Skeletal muscle tissue (tissue), 4 donors: Measurements from ENCODE around the gene ANKS1B. TPM values are rescaled to one million over a fixed set of nuclear protein-coding genes. Genes with fewer than 3 reads are reported as not detected.

Experiments
- H3K27ac ChIP-seq: one replicate; pipeline ENCODE4 v1.7.0; 2013; ENCODE audit warnings: mild to moderate bottlenecking, low read depth, low read length, inconsistent platforms
- H3K27me3 ChIP-seq, 3 donors: one replicate each; pipeline ENCODE4 v1.7.0; 2013; ENCODE audit warnings: low read length in 3 of 3; ENCODE audit not compliant: control insufficient read depth in 3 of 3, insufficient read depth in 3 of 3
- H3K36me3 ChIP-seq, 3 donors: one replicate each; pipeline ENCODE4 v1.7.0; 2013; ENCODE audit warnings: low read length in 3 of 3; ENCODE audit not compliant: control insufficient read depth in 3 of 3, insufficient read depth in 3 of 3
- H3K4me1 ChIP-seq, 3 donors: one replicate each; pipeline ENCODE4 v1.7.0; 2013; ENCODE audit warnings: low read length in 3 of 3, mild to moderate bottlenecking in 3 of 3; ENCODE audit not compliant: control insufficient read depth in 3 of 3, insufficient read depth in 3 of 3
- H3K4me3 ChIP-seq, 3 donors: one replicate each; pipeline ENCODE4 v1.7.0; 2013; ENCODE audit warnings: low read length in 3 of 3
- H3K9ac ChIP-seq, 3 donors: one replicate each; pipeline ENCODE4 v1.7.0; 2013; ENCODE audit warnings: low read length in 3 of 3, mild to moderate bottlenecking in 3 of 3, moderate library complexity in 2 of 3, low read depth in 1 of 3
- H3K9me3 ChIP-seq, 3 donors: one replicate each; pipeline ENCODE4 v1.7.0; 2013; ENCODE audit warnings: low read length in 3 of 3; ENCODE audit not compliant: control insufficient read depth in 3 of 3
- total RNA-seq: library from RNA; depleted of rRNA; stranded (reverse); fragments of >200 nt; gene quantifications from one replicate; pipeline ENCODE4 v1.2.3, GENCODE V29; 2014
- donor health status: Osteomylitis.

Gene ANKS1B
- total RNA-seq, 1 donor from 2014 or later: 10.4 TPM

DNA sequence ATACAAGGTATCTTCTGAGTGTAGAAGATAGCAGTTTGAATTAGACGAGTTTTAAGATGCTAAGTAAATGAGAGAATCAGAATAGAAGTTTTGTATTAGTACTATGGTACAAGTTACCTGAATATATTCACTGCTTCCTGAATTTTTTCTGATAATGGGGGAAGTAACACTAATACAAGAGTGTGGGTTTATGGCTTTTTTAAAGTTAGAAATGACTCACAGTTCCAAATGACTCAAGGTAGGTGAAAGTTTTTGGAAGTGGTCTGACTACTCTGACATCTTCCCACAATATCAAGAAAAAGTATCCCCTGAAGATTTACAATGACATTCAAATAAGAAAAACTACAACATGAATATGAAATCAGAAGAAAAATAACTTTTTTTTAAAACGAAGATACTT, 460.9 kb downstream of the ANKS1B start:
- Histone ChIP-seq H3K9me3 (no peaks in the 10 kb centered on the region), H3K9ac (no peak overlapping the region), H3K27me3 (no peaks in the 10 kb centered on the region), H3K27ac (no peak overlapping the region), H3K4me1 (no peaks in the 10 kb centered on the region), H3K4me3 (no peak overlapping the region), H3K36me3 (no peaks in the 10 kb centered on the region)

DNA sequence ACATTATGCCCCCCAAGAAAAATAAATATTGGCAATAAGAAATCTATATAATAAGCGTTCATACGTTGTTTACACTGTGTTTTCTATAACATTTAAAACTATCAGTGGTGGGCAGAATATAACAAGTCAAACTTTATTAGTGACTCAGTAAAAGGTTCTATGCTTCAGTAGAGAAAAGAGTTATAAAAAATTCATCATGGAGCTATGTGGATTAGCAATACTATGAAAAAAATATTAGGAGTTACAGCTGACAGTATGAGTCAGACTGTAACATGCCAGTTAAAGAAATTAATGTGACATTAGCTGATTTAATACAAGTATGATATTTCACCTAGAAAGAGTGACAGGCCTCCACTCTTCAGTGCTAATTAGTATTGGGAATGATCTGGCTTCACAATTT, 462.3 kb downstream of the ANKS1B start:
- H3K36me3 ChIP-seq: no peaks in the 10 kb centered on the region
- no peaks in the 10 kb centered on the region for H3K4me1 ChIP-seq
- no peak overlapping the region for H3K4me3 ChIP-seq
- no peak overlapping the region for H3K9ac ChIP-seq
- no peaks in the 10 kb centered on the region for H3K27me3 ChIP-seq
- no peaks in the 10 kb centered on the region for H3K9me3 ChIP-seq
- H3K27ac ChIP-seq: no peak overlapping the region

DNA sequence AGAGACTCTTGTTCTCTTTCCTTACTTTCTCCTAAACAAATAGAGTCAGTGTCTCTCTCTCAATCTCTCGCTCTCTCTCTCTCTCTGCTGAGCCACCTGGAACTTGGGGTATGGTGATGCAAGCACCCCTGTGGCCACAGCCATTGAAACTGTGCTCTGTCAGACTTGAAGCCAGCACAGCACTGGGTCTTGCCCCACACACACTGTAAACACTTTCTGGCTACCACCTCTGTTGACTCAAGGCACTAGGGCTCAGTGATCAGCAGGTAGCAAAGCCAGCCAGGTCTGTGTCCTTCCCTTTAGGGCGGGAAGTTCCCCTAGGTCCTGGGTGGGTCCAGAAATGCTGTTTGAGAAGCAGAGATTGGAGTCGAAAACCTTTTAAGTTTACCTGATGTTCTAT, 463.1 kb downstream of the ANKS1B start:
- H3K9ac ChIP-seq: no peak overlapping the region
- H3K27me3 ChIP-seq: no peaks in the 10 kb centered on the region
- H3K36me3 ChIP-seq: no peaks in the 10 kb centered on the region
- H3K9me3 ChIP-seq: peaks cover 0 to 2% (median 0%) of the 10 kb centered on the region in 3 donors
- no peaks in the 10 kb centered on the region for H3K4me1 ChIP-seq
- H3K4me3 ChIP-seq: no peak overlapping the region
- H3K27ac ChIP-seq: no peak overlapping the region

DNA sequence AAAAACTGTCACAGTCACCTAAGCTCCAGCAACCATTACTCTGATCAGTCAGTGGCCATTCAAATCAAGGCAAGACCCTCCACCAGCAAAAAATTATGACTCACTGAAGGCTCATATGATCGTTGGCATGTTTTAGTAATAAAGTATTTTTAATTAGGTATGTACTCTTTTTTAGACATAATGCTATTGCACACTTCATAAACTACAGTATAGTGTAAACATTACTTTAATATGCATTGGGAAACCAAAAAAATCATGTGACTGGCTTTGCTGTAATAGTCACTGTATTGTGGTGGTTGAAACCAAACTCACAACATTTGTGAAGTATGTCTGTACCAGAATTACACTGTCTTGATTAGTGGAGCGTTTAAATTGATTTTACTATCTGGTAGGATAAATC, 471.7 kb downstream of the ANKS1B start:
- Histone ChIP-seq H3K27me3 (no peaks in the 10 kb centered on the region), H3K9ac (no peak overlapping the region), H3K4me1 (no peaks in the 10 kb centered on the region), H3K36me3 (no peaks in the 10 kb centered on the region), H3K9me3 (peaks cover 0 to 3% (median 0%) of the 10 kb centered on the region in 3 donors), H3K4me3 (no peak overlapping the region), H3K27ac (no peak overlapping the region)

DNA sequence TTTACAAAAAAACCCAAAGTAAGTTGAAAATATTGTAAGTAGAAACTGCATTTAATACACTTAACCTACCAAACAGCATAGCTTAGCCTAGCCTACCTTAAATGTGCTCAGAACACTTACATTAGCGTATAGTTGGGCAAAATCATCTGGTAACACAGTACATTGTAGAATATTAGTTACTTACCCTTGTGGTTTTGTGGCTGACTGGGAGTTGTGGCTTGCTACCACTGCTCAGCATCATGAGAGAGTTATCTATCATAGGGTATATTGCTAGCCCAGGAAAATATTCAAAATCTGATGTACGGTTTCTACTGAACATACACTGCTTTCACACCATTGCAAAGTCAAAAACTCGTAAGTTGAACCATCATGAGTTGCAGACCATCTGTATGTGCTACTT, 478.9 kb downstream of the ANKS1B start:
- Histone ChIP-seq H3K27me3 (no peaks in the 10 kb centered on the region), H3K27ac (no peak overlapping the region), H3K4me1 (no peaks in the 10 kb centered on the region), H3K4me3 (no peak overlapping the region), H3K9me3 (no peaks in the 10 kb centered on the region), H3K9ac (no peak overlapping the region), H3K36me3 (no peaks in the 10 kb centered on the region)

DNA sequence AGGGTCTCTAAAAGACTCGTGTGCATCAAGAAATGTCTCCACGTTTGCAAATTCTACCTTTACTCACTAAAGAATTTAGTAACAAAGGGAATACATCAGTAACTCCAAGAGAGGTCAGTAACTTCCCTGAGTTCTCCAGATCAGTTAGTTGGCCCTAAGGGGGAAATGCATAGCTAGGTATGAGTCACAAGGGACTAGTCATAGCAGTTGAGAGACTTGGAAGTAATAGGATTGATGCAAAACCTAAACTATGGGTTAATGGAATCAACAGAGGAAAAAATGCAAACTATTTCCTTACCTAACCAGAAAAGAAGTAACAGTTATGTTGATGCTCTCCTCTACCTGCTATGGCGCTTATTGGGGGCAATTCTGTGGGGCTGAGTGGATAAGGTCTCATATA, 486.0 kb downstream of the ANKS1B start:
- Histone ChIP-seq H3K4me1 (no peaks in the 10 kb centered on the region), H3K27ac (no peak overlapping the region), H3K4me3 (no peak overlapping the region), H3K9ac (no peak overlapping the region), H3K27me3 (no peaks in the 10 kb centered on the region), H3K36me3 (no peaks in the 10 kb centered on the region), H3K9me3 (no peaks in the 10 kb centered on the region)

DNA sequence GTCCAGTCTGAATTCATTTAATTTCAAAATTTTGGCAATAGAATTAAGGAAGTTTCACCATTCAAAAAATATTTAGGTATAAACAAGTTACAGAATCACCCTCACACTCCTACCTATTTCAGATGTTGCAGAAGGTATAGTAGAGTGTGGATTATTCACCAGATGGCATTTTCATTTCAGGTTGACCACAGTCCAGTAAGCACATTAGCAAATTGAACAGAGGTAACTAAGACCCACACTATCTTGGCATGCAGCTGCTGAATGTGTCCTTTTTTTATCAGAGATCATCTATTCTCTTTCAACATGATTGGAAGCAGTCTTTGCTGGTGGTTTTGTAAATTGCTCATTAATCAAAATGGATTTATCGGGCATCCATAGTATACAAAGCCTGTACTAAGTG, 488.9 kb downstream of the ANKS1B start:
- Histone ChIP-seq H3K36me3 (no peaks in the 10 kb centered on the region), H3K4me1 (no peaks in the 10 kb centered on the region), H3K27ac (no peak overlapping the region), H3K27me3 (no peaks in the 10 kb centered on the region), H3K4me3 (no peak overlapping the region), H3K9me3 (no peaks in the 10 kb centered on the region), H3K9ac (no peak overlapping the region)

DNA sequence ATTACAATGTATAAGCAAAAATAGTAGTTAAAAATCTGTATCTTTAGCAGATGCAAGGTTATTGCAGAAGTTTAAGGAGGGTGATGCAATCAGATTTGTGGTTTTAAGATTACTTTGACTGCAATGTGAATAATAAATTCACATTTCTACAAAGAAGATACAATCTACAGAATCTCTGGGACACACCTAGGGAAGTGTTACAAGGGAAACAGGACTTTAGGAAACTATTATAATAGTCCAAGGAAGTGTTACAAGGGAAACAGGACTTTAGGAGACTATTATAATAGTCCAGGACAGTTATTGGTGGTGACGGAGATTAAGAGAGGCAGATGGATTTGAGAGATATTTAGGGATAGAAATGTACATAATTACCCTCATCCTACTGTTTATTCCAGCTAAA, 491.5 kb downstream of the ANKS1B start:
- H3K9me3 ChIP-seq: no peaks in the 10 kb centered on the region
- no peaks in the 10 kb centered on the region for H3K27me3 ChIP-seq
- H3K27ac ChIP-seq: no peak overlapping the region
- no peaks in the 10 kb centered on the region for H3K4me1 ChIP-seq
- H3K4me3 ChIP-seq: no peak overlapping the region
- no peak overlapping the region for H3K9ac ChIP-seq
- no peaks in the 10 kb centered on the region for H3K36me3 ChIP-seq

DNA sequence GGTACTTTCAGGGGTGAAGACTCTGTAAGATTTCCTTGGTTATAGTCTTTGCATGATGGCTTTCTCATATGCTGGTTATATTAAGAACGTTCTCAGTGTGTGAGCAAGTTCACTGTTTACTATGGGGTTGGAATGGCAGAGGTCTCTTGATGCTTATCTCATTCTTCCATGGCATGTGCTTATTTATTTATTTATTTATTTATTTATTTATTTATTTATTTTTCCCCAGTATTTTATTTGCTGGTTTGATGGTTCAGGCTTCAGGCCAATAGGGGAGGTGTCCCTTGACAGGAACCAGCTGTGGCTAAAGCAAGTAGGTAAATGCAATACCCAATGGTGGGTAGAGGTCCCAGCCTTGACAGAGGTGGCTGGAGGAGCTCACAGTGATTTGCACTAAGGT, 498.5 kb downstream of the ANKS1B start:
- no peak overlapping the region for H3K27ac ChIP-seq
- H3K27me3 ChIP-seq: no peaks in the 10 kb centered on the region
- H3K4me3 ChIP-seq: no peak overlapping the region
- H3K9ac ChIP-seq: no peak overlapping the region
- no peaks in the 10 kb centered on the region for H3K4me1 ChIP-seq
- peaks cover 0 to 6% (median 0%) of the 10 kb centered on the region in 3 donors for H3K9me3 ChIP-seq
- H3K36me3 ChIP-seq: no peaks in the 10 kb centered on the region

DNA sequence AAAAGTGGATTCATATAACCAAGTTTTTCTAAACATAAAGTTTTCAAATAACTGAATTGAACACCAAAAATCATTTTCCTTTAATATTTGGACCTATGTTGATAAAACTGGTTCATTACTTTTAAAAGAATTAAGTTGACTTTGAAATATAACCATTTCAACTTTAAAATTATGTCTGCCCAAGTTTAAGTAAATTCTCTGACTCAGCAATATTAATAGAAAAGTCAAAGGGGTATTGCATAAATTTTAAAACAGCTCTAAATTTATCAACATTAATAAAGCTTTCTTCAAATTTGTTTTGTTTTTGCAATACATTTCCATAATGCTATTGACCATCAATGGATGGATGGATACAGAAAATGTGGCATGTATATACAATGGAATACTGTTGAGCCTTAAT, 505.6 kb downstream of the ANKS1B start:
- H3K9ac ChIP-seq: no peak overlapping the region
- no peaks in the 10 kb centered on the region for H3K27me3 ChIP-seq
- H3K4me3 ChIP-seq: no peak overlapping the region
- no peak overlapping the region for H3K27ac ChIP-seq
- H3K4me1 ChIP-seq: no peaks in the 10 kb centered on the region
- no peaks in the 10 kb centered on the region for H3K36me3 ChIP-seq
- H3K9me3 ChIP-seq: peaks cover 0 to 4% (median 0%) of the 10 kb centered on the region in 3 donors

DNA sequence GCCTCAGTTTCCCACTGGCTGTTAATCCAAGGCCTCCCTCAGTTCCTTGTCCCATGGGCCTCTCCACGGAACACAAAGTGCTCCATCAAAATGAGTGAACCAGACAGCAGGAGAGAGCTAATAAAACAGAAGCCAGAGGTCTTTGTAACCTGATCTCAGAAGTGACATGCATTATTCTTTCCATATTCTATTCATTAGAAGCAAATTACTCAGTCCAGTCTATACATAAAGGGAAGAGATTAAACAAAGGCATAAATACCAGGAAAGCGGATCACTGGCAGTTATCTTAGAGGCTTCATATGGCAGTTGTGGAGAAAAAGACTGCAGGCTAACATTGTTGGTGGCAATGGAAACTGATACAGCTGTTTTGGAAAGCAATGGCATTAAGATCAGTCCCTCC, 507.8 kb downstream of the ANKS1B start:
- Histone ChIP-seq H3K9ac (no peak overlapping the region), H3K9me3 (peaks cover 0 to 4% (median 0%) of the 10 kb centered on the region in 3 donors), H3K36me3 (no peaks in the 10 kb centered on the region), H3K27me3 (no peaks in the 10 kb centered on the region), H3K4me3 (no peak overlapping the region), H3K4me1 (no peaks in the 10 kb centered on the region), H3K27ac (no peak overlapping the region)
